GM19324 (cell line): ENCODE data around the gene SRRD.
"Not testable (repeated sequence)": the region's sequence is repeated elsewhere in the genome, so short reads cannot be mapped to it uniquely, and the experiment has no call there.

Experiments used
- ATAC-seq: cut with Tn5 transposase; IDR thresholded peaks from one replicate; pipeline ENCODE4 v1.9.1; 2021; ENCODE audit warnings: mild to moderate bottlenecking, moderate library complexity; ENCODE audit not compliant: unreplicated experiment, low FRiP score

Gene SRRD

GRCh38 chr22:26516503-26516902 is 32.8 kb downstream of the SRRD start:
- no peak for ATAC-seq

DNA sequence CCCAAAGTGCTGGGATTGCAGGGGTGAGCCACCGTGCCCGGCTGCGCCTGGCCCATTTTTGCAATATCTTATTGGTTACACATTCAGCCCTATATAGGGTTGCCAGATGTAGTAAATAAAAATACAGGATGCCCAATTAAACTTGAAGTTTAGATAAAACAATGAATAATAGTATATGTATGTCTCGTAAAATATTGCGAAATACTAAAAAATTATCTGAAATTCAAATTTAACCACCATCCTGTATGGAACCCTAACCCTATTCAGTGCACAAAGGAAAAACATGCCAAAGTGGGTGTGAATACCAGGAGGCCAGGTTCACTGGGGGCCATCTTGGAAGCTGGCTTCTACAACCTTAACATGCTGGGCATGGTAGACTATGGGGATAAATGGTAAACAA is 33.8 kb downstream of the SRRD start:
- ATAC-seq, result no peak

- no peak for ATAC-seq
Measured at GRCh38 chr22:26522012-26522411, 38.3 kb downstream of the SRRD start.

- no peak for ATAC-seq
Measured at GRCh38 chr22:26522592-26522991, 38.9 kb downstream of the SRRD start.

GRCh38 chr22:26524870-26525269 is 41.2 kb downstream of the SRRD start:
- ATAC-seq, result no peak

GRCh38 chr22:26525946-26526564 is 42.4 kb downstream of the SRRD start:
- no peak for ATAC-seq

GRCh38 chr22:26527167-26527566 is 43.5 kb downstream of the SRRD start:
- ATAC-seq, result no peak

DNA sequence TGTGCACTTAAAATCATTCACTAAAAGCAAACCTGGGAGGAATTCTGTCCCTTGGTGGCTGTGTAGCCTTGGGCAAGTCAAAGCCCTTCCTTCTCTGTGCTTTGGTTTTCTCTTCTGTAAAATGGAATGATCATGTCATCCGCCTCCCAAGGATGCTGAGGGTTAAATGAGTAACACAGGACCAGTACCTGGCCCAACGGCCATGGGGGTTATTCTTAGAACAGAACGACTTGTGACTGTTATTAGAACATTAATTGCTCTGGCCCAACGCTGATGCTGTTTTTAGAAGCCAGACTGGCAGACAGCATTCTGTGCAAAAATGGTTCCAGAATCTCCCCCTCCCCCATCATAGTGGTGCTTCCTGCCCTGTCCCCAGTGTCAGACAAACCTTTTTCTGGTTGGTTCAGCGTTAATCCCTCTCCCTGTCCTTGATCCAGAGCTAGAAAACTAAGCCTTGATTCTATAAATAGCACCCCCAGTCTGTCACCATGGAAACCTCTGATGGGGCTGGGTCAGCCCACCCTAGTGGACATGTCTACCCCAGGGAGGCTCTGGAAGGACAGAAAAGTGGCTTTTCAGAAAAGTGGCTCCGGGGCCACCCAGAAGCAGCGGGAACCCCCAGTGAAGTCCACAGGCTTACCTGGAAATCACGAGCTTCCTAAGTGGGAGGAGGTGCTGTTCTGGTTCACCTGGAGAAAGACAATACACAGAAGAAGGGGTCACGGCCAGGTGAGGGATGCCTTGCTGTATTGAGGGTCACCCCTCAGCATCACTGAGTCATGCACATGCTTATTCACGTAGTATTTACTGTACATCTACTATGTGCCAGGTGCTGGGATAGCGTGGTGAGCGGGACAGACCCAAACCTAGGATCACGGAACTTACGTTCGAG is 44.1 kb downstream of the SRRD start:
- ATAC-seq, result no peak

- not testable (repeated sequence) for ATAC-seq
Measured at GRCh38 chr22:26528518-26528917, 44.8 kb downstream of the SRRD start.

DNA sequence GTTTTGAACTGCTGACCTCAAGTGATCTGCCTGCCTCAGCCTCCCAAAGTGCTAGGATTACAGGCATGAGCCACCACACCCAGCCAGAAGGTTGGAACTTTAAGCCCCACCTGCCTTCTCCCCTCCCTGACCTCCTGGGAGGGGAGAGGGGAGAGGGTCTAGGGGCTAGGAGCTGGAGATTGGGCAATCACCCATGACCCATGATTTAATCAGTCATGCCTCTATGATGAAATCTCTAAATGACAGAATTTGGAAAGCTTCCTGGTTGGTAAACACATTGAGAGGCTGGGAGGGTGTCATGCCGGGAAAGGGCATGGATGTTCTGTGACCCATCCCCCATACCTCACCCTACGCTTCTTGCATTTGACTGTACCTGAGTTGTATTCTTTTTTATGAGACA is 45.7 kb downstream of the SRRD start:
- no peak for ATAC-seq

GRCh38 chr22:26534171-26534855 is 50.6 kb downstream of the SRRD start:
- ATAC-seq, result no peak

- no peak for ATAC-seq
Measured at GRCh38 chr22:26534874-26535602, 51.4 kb downstream of the SRRD start.

DNA sequence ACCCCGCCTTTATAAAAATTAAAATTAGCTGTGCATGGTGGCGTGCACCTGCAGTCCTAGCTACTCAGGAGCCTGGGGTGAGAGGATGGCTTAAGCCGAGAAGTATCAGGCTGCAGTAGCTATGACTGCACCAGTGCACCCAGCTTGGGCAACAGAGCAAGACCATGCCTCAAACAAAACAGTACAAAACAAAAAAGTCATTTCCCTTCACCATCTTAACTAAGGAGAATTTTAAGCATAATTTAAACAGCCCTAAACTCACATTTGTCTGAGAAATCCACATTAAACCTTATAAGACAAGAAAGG is 51.9 kb downstream of the SRRD start:
- ATAC-seq, result no peak

GRCh38 chr22:26536056-26536761 is 52.5 kb downstream of the SRRD start:
- no peak for ATAC-seq

DNA sequence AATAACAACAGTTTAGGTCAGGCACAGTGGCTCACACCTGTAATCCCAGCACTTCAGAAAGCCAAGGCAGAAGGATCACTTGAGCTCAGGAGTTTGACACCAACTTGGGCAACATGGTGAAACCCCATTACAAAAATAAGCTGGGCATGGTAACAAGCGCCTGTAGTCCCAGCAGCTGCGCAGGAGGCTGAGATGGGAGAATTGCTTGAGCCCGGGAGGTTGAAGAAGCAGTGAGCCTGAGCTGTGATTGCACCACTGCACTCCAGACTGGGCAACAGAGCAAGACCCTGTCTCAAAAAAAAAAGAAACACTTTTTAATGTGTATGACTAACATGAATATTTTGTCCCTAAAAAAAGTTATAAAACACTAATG is 53.1 kb downstream of the SRRD start:
- no peak for ATAC-seq

GRCh38 chr22:26540119-26540518 is 56.4 kb downstream of the SRRD start:
- no peak for ATAC-seq

- ATAC-seq, result no peak
Measured at GRCh38 chr22:26541167-26541819, 57.6 kb downstream of the SRRD start.

- ATAC-seq, result no peak
Measured at GRCh38 chr22:26542831-26543230, 59.2 kb downstream of the SRRD start.
